ENCODE measurements around the gene SELE. TPM values are rescaled to one million over a fixed set of nuclear protein-coding genes. Genes with fewer than 3 reads are reported as not detected.

SELE gene
- under 1 TPM; 0.11 to 0.94 TPM for total RNA-seq

- DNase-seq (ENCODE audit: low spot score) = no peak
- Histone ChIP-seq H3K27ac (no peak within 1 kb of the TSS), H3K4me1 (no peaks in the 10 kb centered on the region), H3K27me3 (no peaks in the 10 kb centered on the region), H3K9me3 (no peaks in the 10 kb centered on the region), H3K36me3 (no peaks in the 10 kb centered on the region), H3K4me3 (no peak within 1 kb of the TSS)
- no peak for TF ChIP-seq CTCF (IDR thresholded peaks at IDR 0.05)
Measured at GRCh38 chr1:169733924-169734323, at the start of gene SELE. SELE (minus strand) TSS chr1:169734079; CDS start chr1:169733612, 467 bp downstream.

GRCh38 chr1:169782596-169782995, 48.7 kb upstream of the SELE start:
- Histone ChIP-seq H3K27ac (no peak overlapping the region), H3K27me3 (no peaks in the 10 kb centered on the region), H3K36me3 (no peaks in the 10 kb centered on the region), H3K4me1 (no peaks in the 10 kb centered on the region), H3K9me3 (no peaks in the 10 kb centered on the region), H3K4me3 (no peak overlapping the region)
- TF ChIP-seq CTCF (IDR thresholded peaks at IDR 0.05) = no peak
- DNase-seq (ENCODE audit: low spot score) = no peak

GRCh38 chr1:169779970-169780369, 46.1 kb upstream of the SELE start:
- Histone ChIP-seq H3K4me3 (no peak overlapping the region), H3K4me1 (no peaks in the 10 kb centered on the region), H3K27ac (no peak overlapping the region), H3K36me3 (no peaks in the 10 kb centered on the region), H3K27me3 (no peaks in the 10 kb centered on the region), H3K9me3 (no peaks in the 10 kb centered on the region)
- DNase-seq (ENCODE audit: low spot score) = no peak
- TF ChIP-seq CTCF (IDR thresholded peaks at IDR 0.05) = no peak

- Histone ChIP-seq H3K36me3 (no peaks in the 10 kb centered on the region), H3K4me1 (no peaks in the 10 kb centered on the region), H3K27me3 (no peaks in the 10 kb centered on the region), H3K27ac (no peak overlapping the region), H3K4me3 (no peak overlapping the region), H3K9me3 (no peaks in the 10 kb centered on the region)
- no peak for DNase-seq (ENCODE audit: low spot score)
- no peak for TF ChIP-seq CTCF (IDR thresholded peaks at IDR 0.05)
Measured at GRCh38 chr1:169779150-169779549, 45.3 kb upstream of the SELE start.

GRCh38 chr1:169776440-169776839, 42.6 kb upstream of the SELE start:
- Histone ChIP-seq H3K27me3 (no peaks in the 10 kb centered on the region), H3K4me3 (no peak overlapping the region), H3K4me1 (no peaks in the 10 kb centered on the region), H3K36me3 (no peaks in the 10 kb centered on the region), H3K27ac (no peak overlapping the region), H3K9me3 (no peaks in the 10 kb centered on the region)
- TF ChIP-seq CTCF (IDR thresholded peaks at IDR 0.05) = no peak
- no peak for DNase-seq (ENCODE audit: low spot score)

DNA sequence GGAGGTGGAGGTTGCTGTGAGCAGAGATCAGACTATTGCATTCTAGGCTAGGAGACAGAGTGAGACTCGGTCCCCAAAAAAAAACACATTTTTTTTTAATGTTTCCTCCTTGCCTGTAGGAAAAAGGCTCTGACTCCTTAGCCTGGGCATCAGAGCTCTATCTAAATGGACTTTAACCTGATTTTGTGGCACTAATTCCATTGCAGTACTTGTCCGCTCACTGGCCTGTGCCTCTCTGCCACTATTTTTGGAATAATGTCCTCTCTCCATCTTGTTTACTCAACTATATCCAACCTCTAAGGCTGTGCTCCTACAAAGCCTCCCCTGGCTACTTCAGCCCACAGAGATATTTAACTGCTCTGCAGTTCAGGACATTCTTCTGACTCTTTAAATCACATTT, 34.3 kb upstream of the SELE start:
- H3K36me3 ChIP-seq = no peaks in the 10 kb centered on the region
- TF ChIP-seq CTCF (IDR thresholded peaks at IDR 0.05) = no peak

More for the DNA sequence above, 34.3 kb upstream of the SELE start:
- no peak for DNase-seq (ENCODE audit: low spot score)
- no peak overlapping the region for H3K27ac ChIP-seq
- no peak overlapping the region for H3K4me3 ChIP-seq
- H3K9me3 ChIP-seq = no peaks in the 10 kb centered on the region
- no peaks in the 10 kb centered on the region for H3K27me3 ChIP-seq
- no peaks in the 10 kb centered on the region for H3K4me1 ChIP-seq

Measured in right atrium auricular region (tissue), 2 donors.